ENCODE results near the gene HSP90B1. TPM values are rescaled to one million over a fixed set of nuclear protein-coding genes. Genes with fewer than 3 reads are reported as not detected.

The HSP90B1 gene
- total RNA-seq, 4 donors from 2014 or later, result 206 to 319 (median 209) TPM

GRCh38 chr12:103886195-103886797 is 43.9 kb upstream of the HSP90B1 start:
- no peaks in the 10 kb centered on the region for H3K4me1 ChIP-seq
- DNase-seq, result no peak
- no peak for TF ChIP-seq CTCF (IDR thresholded peaks at IDR 0.05)
- TF ChIP-seq POLR2A (IDR thresholded peaks at IDR 0.05), result no peak
- no peaks in the 10 kb centered on the region for H3K27me3 ChIP-seq
- H3K27ac ChIP-seq, result no peak overlapping the region
- no peak overlapping the region for H3K4me3 ChIP-seq
- intact Hi-C loops (cut with DNase I), result no loop called here
- no peaks in the 10 kb centered on the region for H3K9me3 ChIP-seq
- no peaks in the 10 kb centered on the region for H3K36me3 ChIP-seq
- 48 to 56% methylated on average over 4 of the region's 4 CpGs for WGBS, 2 donors

- TF ChIP-seq CTCF (IDR thresholded peaks at IDR 0.05) (no peak), POLR2A (IDR thresholded peaks at IDR 0.05) (no peak)
- Histone ChIP-seq H3K4me3 (no peak overlapping the region), H3K36me3 (no peaks in the 10 kb centered on the region), H3K9me3 (no peaks in the 10 kb centered on the region), H3K4me1 (no peaks in the 10 kb centered on the region), H3K27me3 (no peaks in the 10 kb centered on the region), H3K27ac (no peak overlapping the region)
- intact Hi-C loops (cut with DNase I), result no loop called here
- 63% methylated on average over 1 of the region's 1 CpG for WGBS, 2 donors
- no peak for DNase-seq
Observed at GRCh38 chr12:103887738-103888137, 42.5 kb upstream of the HSP90B1 start.

GRCh38 chr12:103897316-103897715 is 32.9 kb upstream of the HSP90B1 start:
- 47 to 73% methylated on average over 3 of the region's 3 CpGs for WGBS, 2 donors
- intact Hi-C loops (cut with DNase I), result no loop called here

GRCh38 chr12:103901518-103902173 is 28.6 kb upstream of the HSP90B1 start:
- H3K36me3 ChIP-seq, result no peaks in the 10 kb centered on the region
- intact Hi-C loops (cut with DNase I), result no loop called here
- 68 to 70% methylated on average over 6 to 7 of the region's 7 CpGs for WGBS, 2 donors
- DNase-seq, result no peak
- H3K9me3 ChIP-seq, result no peaks in the 10 kb centered on the region
- no peaks in the 10 kb centered on the region for H3K27me3 ChIP-seq
- no peak overlapping the region for H3K27ac ChIP-seq
- no peak overlapping the region for H3K4me3 ChIP-seq
- TF ChIP-seq POLR2A (IDR thresholded peaks at IDR 0.05) (no peak), CTCF (IDR thresholded peaks at IDR 0.05) (no peak)
- H3K4me1 ChIP-seq, result peaks cover 0 to 14% (median 0%) of the 10 kb centered on the region in 3 donors

More at GRCh38 chr12:103897316-103897715, 32.9 kb upstream of the HSP90B1 start:
- H3K27ac ChIP-seq, result no peak overlapping the region
- H3K4me1 ChIP-seq, result peaks cover 0 to under 1% (median 0%) of the 10 kb centered on the region in 3 donors
- H3K27me3 ChIP-seq, result no peaks in the 10 kb centered on the region
- no peak overlapping the region for H3K4me3 ChIP-seq
- no peaks in the 10 kb centered on the region for H3K9me3 ChIP-seq
- TF ChIP-seq CTCF (IDR thresholded peaks at IDR 0.05) (no peak), POLR2A (IDR thresholded peaks at IDR 0.05) (no peak)
- H3K36me3 ChIP-seq, result no peaks in the 10 kb centered on the region
- DNase-seq, result no peak

GRCh38 chr12:103903993-103904392 is 26.2 kb upstream of the HSP90B1 start:
- 100% methylated on average over 1 of the region's 1 CpG for WGBS, 2 donors
- intact Hi-C loops (cut with DNase I), result no loop called here
- H3K36me3 ChIP-seq, result no peaks in the 10 kb centered on the region
- H3K27ac ChIP-seq, result no peak overlapping the region
- peaks cover 0 to 14% (median 0%) of the 10 kb centered on the region in 3 donors for H3K4me1 ChIP-seq
- no peak for DNase-seq
- no peaks in the 10 kb centered on the region for H3K9me3 ChIP-seq
- H3K27me3 ChIP-seq, result no peaks in the 10 kb centered on the region
- no peak for TF ChIP-seq POLR2A (IDR thresholded peaks at IDR 0.05)
- TF ChIP-seq CTCF (IDR thresholded peaks at IDR 0.05), result no peak
- H3K4me3 ChIP-seq, result no peak overlapping the region
